ENCODE measurements around the gene CCDC93. TPM values are rescaled to one million over a fixed set of nuclear protein-coding genes. Genes with fewer than 3 reads are reported as not detected.

CCDC93 gene
- 40.1 TPM for total RNA-seq
- long read RNA-seq, full-length matches to known transcripts, result 4 of 40 reads
- long read RNA-seq, partial matches to known transcripts, result 19 of 40 reads
- long read RNA-seq, other reads (novel, unspliced or antisense), result 17 of 40 reads

GRCh38 chr2:118013724-118014491 is at the start of gene CCDC93:
Gene CCDC93, minus strand, starts transcription at chr2:118014070. Its CDS starts 75 bp downstream, at chr2:118013995.
- peak; percentile 95 for DNase-seq (ENCODE audit: low spot score)

- no peak for DNase-seq (ENCODE audit: low spot score)
Measured at GRCh38 chr2:118062669-118063068, 48.8 kb upstream of the CCDC93 start.

GRCh38 chr2:118062048-118062447 is 48.2 kb upstream of the CCDC93 start:
- no peak for DNase-seq (ENCODE audit: low spot score)

GRCh38 chr2:118061135-118061955 is 47.5 kb upstream of the CCDC93 start:
- DNase-seq (ENCODE audit: low spot score), result no peak

GRCh38 chr2:118059919-118060478 is 46.1 kb upstream of the CCDC93 start:
- no peak for DNase-seq (ENCODE audit: low spot score)

- no peak for DNase-seq (ENCODE audit: low spot score)
Measured at GRCh38 chr2:118058951-118059350, 45.1 kb upstream of the CCDC93 start.

- DNase-seq (ENCODE audit: low spot score), result no peak
Measured at GRCh38 chr2:118056801-118057200, 42.9 kb upstream of the CCDC93 start.

GRCh38 chr2:118056165-118056534 is 42.3 kb upstream of the CCDC93 start:
- DNase-seq (ENCODE audit: low spot score), result no peak

- DNase-seq (ENCODE audit: low spot score), result no peak
Measured at GRCh38 chr2:118055512-118056164, 41.8 kb upstream of the CCDC93 start.

GRCh38 chr2:118054213-118055008 is 40.5 kb upstream of the CCDC93 start:
- no peak for DNase-seq (ENCODE audit: low spot score)

GRCh38 chr2:118053681-118054080 is 39.8 kb upstream of the CCDC93 start:
- DNase-seq (ENCODE audit: low spot score), result no peak

- no peak for DNase-seq (ENCODE audit: low spot score)
Measured at GRCh38 chr2:118052474-118052873, 38.6 kb upstream of the CCDC93 start.

- DNase-seq (ENCODE audit: low spot score), result no peak
Measured at GRCh38 chr2:118051826-118052358, 38.0 kb upstream of the CCDC93 start.

GRCh38 chr2:118050974-118051373 is 37.1 kb upstream of the CCDC93 start:
- no peak for DNase-seq (ENCODE audit: low spot score)

- DNase-seq (ENCODE audit: low spot score), result no peak
Measured at GRCh38 chr2:118050386-118050785, 36.5 kb upstream of the CCDC93 start.

GRCh38 chr2:118049816-118050140 is 35.9 kb upstream of the CCDC93 start:
- no peak for DNase-seq (ENCODE audit: low spot score)

GRCh38 chr2:118049140-118049815 is 35.4 kb upstream of the CCDC93 start:
- no peak for DNase-seq (ENCODE audit: low spot score)

GRCh38 chr2:118048401-118048800 is 34.5 kb upstream of the CCDC93 start:
- DNase-seq (ENCODE audit: low spot score), result no peak

GRCh38 chr2:118047380-118047826 is 33.5 kb upstream of the CCDC93 start:
- no peak for DNase-seq (ENCODE audit: low spot score)

Data from mesenteric fat pad (tissue), 1 donor.